NOMO-1 treated with dmso at 0.1 percent for 144 hours (cell line): ENCODE data around the gene DLX6.

ENCODE experiments used
- DNase-seq: peaks from one replicate; lab custom pipeline; 2025; ENCODE audit not compliant: unreplicated experiment; lab: John Stamatoyannopoulos, UW

Gene DLX6

DNA sequence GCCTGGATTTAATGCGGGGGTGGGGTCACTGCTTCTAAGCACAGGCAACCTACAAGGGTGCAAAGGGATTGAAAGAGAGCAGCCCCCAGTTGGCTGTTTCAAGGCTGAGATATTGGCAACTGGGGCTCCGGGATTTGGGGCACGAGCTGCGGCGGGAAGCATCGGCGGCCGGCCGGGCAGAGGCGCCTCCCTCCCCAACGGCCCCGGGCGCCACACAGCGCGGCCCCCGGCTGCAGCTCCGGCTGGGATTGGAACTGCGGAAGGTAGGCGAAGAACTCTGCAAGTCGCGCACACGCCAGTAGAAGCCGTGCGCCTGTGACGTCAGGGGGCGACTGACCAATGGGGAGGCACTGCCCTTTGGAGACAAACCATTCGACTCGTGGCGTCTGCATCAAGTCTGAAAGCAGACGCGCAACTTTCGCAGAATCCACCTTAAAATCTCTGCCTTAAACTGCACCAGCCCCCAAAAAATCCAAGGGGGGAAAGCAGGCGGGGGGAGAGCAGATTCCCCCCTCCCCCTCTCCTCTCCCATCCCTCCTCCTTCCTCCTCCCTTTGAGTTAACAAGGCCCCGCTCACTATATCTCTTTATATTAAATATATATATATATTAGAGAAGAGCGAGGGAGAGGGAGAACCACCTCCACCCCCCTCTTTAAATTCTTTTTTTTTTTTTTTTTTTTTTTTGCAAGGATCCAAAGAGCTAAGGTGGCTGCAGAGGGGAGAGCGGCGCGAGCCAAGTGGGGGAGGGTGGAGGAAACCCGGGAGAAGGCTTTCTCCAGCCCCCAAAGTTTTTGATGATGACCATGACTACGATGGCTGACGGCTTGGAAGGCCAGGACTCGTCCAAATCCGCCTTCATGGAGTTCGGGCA is at the start of gene DLX6:
TSS of gene DLX6 (plus strand) at position 371 of the 872 bp plus-strand sequence. CDS start at position 796, 425 bp downstream.
- DNase-seq: peak; percentile 100

DNA sequence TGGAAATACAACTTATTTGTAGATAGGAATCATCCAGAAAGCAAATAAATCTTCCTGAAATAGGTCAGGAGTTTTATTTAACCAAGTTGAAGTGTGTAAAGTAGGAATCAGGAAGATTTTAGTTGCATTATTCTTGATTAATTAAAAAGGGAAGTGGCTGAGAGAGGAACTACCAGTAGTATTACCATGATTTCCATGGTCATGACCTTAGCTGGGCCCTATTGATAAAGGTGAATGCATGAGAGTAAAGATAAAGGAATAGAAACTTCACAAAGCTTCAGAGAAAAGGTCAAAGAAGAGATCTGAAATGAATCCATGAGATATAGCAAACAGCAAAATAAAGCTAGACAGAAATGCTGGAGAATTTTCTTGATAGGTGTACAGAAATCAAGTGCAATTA is 46.2 kb upstream of the DLX6 start:
- no peak for DNase-seq

DNA sequence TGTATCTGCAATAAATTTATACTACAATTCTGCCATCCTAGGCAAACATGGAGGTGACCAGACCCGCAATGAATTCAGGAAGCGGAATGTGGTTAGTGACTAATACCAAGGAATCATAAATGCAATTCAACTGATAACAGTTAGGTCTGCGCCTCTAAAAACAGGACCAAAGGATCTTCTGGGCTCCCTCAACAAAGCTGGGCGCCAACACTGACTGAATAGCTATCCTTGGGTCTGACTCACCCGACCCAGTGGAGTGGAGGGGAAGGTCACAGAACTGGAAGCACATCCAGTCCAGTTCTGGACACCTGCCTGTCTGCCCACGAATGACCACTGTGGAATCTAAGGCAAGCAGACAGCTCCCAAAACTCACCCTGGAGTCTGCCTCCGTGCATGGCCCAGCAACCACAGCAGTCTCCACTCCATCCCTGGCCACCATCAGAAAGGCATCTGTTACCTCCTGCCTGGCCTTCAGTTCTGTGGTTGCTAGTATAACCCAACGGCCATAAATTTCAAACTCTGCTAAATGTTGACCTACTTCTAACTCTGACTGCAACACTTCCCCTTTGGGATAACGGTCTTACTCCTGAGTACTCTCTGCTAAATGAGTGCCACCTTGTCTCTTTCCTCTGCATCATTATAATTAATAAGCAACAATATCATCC is 43.0 kb upstream of the DLX6 start:
- peak; percentile 84 for DNase-seq

DNA sequence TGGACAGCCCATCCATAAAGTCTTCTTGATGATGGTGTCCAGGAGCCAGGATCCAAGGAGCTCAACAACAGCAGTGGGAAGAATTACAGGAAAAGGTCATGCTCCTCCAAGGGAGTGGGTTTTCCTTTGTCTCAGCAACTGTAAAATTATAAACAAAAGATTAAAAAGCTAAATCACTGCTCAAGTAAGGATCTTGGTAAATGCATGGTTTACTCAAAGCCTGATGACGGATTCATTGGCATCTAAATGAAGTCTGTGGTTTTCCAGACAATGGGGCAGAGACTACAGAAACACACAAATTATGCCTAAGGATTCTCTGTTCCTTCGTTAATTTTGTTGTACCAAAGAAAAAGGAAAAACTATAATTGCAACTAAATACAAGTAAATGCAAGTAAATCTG is 36.4 kb upstream of the DLX6 start:
- no peak for DNase-seq

DNA sequence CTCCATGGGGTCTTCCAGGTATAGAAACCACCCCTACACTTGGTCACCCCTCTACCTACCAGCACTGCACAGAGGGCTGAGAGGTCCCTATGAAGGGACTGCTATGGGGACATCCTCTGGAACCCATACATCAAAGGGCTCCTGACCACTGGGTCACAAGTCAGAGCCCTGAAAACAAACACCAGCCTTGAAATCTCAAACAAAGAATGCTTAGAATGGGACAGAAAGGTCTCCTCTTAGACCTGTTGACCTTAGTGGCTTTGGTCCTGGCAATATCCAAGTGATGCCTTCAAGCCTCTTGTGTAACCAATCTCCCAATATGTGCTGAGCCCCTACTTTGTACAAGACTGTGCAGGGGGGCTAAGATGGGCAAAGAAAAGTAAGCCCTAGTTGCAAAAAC is 34.6 kb upstream of the DLX6 start:
- DNase-seq: no peak

DNA sequence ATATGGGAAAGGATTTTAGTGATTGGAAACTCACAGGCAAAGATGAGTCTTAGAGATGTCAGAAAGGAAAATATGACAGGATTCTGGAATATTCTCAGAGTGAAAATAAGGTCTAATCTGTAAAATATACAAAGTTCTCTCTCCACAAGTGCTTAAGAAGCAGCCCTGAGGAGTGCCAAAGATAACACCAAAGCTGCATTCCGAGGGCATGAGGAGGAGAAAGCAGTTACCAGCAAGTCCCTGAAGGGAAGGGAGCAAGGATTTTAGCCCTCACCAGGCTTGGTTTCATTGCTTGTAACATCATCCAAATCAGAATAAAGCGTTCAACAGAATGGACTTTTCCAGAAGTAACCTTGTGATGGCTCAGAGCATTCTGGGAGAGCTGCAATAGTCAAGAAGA is 31.4 kb upstream of the DLX6 start:
- no peak for DNase-seq

DNA sequence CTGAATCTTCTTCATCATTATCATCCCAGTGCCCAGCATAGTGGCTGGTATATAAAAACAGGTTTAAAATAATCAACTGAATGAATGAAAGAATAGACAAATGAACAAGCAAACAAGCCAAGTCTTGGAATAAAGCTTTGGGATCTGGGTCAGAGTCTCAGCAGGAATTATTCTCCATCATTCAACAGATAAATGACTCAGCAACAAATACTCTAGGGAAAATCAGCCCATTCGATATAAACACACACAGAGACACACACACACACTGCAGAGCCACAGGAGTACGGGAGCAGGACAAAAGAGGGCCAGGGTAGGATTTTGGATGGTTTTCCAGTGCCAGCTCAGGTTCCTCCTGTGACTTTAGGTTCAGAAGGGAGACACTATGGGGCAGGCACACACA is 29.2 kb upstream of the DLX6 start:
- no peak for DNase-seq

DNA sequence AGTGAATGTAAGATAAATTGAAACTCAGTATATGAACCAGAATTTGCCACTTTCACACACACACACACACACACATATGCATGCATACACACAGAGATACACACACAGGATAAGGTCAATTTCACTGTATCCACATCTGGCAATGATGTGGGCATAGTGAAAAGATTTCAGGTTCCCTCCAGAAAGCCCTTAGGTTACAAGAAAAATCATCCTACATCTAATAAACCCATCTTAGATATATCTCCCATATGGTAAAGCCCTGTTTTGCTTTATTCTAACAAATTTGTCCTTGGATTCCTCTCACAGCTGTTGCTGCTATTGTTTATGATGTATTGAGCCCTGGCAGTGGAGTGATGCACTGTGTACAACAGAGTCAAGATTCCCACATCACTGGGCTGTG is 27.9 kb upstream of the DLX6 start:
- no peak for DNase-seq

DNA sequence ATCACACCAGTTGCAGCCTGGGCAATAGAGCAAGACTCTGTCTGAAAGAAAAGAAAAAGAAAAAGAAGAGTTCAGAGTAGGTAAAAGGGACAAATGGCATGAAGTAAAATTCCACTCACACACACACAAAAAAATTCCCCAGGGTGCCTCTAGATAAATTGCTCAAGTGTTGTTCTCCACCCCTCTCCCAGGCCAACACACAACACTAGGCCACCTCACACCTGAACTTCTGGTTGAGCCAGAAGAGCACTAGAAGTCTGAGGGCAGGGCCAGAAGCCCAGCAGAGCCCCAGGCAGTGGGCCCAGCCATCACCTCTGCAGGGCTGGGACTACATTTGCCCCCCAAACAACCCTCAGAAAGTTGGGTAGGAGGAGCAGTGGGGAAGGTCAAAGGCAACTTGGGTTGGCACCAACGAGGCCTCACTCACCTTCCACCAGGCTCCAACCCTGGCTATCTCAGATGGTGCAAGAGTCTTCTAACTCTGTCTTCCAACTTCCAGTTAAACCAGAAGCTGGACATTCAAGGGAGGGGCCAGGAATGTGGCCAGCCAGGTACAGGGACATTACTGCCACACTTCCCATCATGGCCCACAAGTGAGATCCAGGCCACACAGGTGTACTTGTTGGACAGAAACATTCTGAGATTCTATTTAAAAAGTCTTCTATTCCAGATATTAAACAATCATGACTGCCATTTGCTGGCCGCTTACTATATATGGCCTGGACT is 25.6 kb upstream of the DLX6 start:
- no peak for DNase-seq

DNA sequence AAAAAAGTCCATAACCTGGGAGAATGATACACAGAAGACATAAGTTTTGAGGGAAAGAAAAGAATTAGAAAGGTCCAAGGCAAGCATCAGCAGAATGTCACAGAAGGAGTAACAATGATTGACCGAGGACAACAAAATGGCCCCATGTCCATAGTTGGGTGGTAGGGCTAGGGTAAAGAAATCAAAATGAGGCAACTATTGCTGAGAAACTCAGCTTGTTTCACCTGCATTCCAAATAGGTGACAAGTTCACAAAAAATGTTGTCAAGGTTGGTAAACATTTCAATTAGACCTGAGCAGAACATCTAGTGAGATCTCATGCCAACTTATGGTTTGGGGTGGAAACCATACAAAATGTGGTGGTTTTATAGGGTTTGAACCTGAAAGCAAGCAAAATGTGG is 22.8 kb upstream of the DLX6 start:
- DNase-seq: no peak

DNA sequence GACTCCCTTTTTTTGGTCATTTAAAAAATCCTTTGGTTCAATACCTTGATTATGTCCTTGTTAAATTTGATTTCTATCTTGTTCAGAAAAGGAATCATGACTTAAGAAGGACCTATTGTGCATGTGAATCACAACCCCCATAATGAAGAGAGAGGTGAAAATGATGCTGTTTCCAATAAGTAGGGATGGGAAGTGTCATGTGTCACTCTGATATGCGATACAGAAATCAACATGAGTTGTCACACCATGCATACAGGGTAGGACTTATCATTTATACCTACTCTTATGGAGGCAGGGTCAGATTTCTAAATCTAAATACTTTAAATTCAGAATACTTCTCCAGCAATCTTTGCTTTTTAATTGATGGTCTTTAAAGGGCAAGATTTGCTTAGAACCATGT is 19.4 kb upstream of the DLX6 start:
- no peak for DNase-seq

DNA sequence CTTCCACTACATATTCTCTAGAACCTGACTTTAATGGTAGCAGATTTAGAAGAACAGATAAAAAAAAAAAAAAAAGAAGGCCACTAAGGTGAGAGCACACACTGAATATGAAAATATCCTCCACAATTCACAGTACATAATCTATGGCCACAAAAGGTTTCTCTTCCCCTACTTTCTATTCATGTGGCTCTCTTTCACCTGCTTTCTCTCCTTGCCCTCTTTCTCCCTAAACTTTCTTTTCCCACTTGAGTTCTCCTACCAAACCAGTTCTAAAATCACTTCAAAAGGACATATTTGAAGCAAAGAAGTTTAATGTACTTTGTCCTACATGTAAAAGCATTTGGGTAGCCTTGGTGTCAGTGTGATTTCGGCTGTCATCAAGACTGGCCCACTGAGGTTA is 18.5 kb upstream of the DLX6 start:
- no peak for DNase-seq

DNA sequence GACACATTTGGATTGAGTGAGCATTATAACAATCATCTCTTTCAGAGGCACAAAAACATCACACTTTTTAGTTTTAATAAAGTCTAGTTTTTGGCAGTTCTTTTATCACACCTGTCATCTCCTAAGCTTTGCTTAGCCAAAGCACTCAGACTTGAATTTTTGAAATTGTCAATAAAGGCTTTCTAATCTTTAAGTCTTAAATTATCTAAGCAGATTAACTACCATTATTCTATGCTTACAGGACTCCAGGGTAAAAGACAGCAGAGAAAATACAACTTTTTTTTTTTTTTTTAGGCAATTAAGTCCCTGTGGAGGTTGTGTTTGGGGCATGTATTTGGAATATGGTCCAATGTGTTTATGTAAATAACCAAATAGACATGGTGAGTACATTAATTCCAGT is 17.6 kb upstream of the DLX6 start:
- DNase-seq: no peak

DNA sequence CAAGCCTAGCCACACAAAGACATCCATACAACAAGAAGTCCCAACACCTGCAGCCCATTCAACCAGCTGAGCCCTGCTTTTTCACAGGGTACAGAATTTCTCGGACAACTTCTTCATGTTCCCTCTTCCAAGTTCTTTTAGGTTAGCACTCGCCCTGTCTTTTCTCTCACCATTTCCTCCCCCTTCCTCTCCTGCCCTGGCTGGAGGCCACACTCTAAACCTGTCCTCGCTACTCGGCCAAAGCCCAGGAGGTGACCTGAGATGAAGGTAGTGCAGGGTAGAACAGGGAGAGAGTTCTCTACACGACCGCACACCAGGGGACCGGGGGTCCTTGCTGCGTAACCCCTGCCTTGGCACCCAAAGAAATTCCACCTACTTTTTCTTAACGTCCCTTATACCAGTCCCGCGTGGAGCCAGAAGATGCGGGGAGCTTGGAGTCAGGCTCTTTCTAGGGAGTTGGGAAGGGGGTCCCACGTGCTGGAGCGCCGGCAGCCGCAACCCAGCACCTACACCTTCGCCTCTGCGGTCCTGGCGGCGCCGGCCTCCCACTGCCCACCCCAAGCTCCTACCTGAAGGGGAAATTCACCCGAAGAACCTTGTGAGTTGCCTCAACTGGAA is 16.0 kb upstream of the DLX6 start:
- DNase-seq: no peak

DNA sequence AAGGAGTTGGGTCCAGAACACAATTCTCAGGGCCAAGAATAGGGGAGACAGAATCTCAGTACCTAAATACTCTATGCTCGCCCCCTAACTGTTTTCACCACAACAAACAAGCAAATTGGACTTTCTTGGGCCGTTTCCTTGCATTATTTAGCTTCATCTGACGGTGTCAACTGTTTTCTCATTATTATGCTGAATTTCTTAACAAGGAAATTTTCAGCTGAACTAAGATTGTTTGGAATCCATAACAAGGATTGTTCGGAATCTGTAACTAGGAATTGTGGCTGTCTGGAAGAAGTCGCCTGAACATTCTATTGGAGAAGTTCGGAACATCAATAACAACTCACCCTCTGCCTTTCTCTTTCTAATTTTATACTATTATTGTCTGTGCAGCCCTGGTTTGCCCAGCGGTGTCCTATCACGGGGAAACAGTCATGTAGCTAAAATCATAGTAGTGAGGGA is 15.5 kb upstream of the DLX6 start:
- DNase-seq: no peak

DNA sequence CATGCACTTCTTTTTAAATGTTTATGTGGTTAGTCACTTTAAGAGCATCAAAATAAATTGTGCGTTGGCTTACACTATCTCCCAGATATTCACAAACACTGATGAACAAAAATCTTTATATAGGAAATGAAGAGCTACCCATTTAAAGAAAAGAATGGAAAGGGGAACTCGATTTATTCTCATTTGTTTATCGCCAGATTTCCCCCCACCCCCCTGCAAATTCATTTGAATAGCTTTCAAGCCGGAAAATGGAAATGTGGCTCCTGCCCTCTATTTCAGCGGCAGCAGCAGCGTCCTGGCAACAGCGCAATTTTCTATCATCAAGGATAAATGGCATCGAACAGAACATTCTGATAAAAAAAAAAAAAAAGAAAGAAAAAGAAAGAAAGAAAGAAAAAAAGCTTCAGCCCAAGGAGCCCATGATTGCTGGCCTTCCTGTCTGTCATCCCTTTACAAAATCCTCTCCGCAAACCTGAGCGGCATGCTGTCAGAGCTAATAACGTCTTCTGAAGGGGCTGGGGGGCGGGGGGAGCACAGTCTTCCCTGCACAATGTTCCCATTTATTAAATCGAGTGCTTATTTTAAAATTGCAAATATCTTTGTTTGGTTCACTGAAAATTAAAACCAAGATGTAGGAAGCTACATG is 13.7 kb upstream of the DLX6 start:
- no peak for DNase-seq

DNA sequence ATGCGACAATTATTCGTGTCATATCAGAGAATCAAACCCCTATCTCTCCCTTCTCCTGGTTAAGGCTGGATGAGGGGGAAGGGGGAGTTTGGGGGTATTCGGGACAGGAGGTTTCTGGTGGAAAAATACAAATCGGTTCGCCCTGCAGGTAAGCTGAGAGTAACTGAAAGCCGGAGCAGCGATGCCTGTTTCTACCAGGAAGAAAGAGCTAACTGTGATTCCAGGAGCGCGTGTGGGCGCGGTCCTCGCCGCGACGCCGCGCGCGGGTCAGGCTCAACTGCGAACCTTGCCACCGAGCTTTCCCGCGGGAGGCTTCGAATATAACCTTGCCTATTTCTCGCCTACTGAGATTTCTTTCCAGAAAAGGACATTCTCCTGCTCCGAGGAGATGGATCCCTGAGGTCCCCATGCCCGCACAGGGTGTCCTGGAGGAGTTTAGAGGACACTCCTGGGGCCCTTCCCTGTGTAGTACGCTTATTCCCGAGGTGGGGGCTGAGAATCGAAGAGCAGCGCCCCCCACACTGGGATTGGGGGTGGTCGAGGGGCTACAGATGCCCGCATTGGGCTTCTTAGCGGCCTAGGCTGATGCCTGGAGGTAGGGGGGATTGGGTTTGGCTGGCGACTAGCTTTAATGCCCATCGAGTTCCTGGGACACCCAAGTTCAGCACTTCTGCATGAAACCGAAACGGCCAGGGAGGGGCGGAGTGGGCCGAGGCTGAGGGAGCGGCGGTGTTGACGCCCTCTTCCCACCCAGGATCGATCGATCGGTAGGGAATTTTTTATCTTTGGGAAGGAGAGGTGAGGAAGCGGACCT is 13.0 kb upstream of the DLX6 start:
- no peak for DNase-seq

DNA sequence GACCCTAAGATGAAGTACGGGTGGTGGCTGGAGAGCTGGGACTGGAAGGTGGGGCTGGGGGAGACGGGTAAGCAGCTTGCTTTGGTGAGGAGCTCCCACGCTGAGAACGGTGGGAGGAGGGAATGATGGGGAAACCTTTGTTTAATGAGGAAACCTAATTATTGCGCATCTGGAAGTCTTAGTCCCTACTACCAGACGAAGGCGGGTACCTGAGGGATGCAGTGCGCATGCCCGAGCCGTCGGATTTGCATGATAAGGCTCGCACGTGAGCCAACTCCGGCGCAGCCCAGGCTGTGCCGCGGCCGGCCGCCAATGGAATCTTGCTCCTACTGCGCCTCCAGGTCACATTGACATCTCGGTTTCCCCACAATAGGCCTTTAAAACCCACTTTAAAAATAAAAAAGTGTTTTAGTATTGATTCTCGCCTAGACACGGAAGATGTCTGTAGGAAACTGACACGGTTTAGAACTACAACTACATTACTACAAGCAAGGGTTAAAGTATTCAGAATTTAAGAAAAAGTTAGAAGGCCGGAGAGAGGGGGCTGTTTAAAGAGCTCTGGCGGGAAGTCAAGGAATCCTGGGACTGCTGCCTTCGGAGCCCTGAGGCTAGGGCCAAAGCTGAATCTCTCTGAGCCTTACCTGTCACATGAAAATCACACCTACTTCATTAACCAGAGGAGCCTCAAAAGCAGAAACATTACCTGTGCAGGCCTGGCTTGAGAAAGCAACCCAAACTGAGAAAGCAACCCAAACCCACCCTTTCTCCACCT is 12.1 kb upstream of the DLX6 start:
- no peak for DNase-seq

DNA sequence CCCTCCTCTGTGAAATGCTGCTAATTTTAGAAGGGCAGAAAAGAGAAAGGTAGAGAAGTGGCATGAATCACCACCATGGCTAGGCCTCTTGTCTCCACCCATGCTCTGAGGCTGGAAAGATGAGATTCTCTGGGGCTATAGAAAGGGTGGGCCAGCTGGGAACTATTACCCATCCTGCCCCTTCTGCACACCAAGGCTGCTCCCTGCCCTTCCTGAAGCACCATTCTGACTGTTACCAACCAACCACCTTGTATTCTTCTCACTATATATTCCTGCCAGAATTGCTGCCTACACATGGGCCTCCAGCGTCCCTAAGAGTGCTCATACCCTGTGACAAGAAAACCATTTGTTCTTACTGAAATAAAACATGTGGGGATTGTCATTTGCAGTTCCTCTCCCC is 11.4 kb upstream of the DLX6 start:
- DNase-seq: no peak
